ENCODE data around the gene RPL36. TPM values are rescaled to one million over a fixed set of nuclear protein-coding genes. Genes with fewer than 3 reads are reported as not detected.

Gene RPL36
- total and polyA plus RNA-seq, 5 donors from 2014 or later: 984 to 2,703 (median 1,992) TPM

GRCh38 chr19:5717215-5717935 is 27.3 kb downstream of the RPL36 start:
- H3K4me1 Mint-ChIP-seq: peaks cover 4 to 40% (median 29%) of the 10 kb centered on the region in 4 donors
- Histone ChIP-seq H3K36me3 (ENCODE audit: control insufficient read depth, insufficient read depth, low read length) (peaks cover 15% of the 10 kb centered on the region), H3K4me3 (ENCODE audit: low read depth, low read length) (no peak overlapping the region), H3K27me3 (ENCODE audit: control insufficient read depth, insufficient read depth, low read length) (no peaks in the 10 kb centered on the region), H3K27ac (ENCODE audit: insufficient read depth, low read length, poor library complexity, severe bottlenecking) (peak overlapping the region; percentile 29), H3K4me1 (ENCODE audit: control insufficient read depth, insufficient read depth, low read length, poor library complexity, severe bottlenecking) (peaks cover 25% of the 10 kb centered on the region), H3K9me3 (ENCODE audit: control insufficient read depth in 2 of 2, low read length in 2 of 2) (no peaks in the 10 kb centered on the region)
- peaks cover 6% of the 10 kb centered on the region for H3K27me3 Mint-ChIP-seq
- no peaks in the 10 kb centered on the region for H3K9me3 Mint-ChIP-seq
- DNase-seq: no peak
- peak overlapping the region; percentile 79 to 92 (median 86) for H3K4me3 Mint-ChIP-seq
- H3K27ac Mint-ChIP-seq: peak overlapping the region; percentile 77 to 92 (median 89)
- peaks cover 4% of the 10 kb centered on the region for H3K36me3 Mint-ChIP-seq
- no peak for ATAC-seq (ENCODE audit: low read depth in 2 of 2)

- H3K4me3 ChIP-seq (ENCODE audit: low read depth, low read length): no peak overlapping the region
These were observed 28.0 kb downstream of the RPL36 start for GRCh38 chr19:5718037-5718578.

DNA sequence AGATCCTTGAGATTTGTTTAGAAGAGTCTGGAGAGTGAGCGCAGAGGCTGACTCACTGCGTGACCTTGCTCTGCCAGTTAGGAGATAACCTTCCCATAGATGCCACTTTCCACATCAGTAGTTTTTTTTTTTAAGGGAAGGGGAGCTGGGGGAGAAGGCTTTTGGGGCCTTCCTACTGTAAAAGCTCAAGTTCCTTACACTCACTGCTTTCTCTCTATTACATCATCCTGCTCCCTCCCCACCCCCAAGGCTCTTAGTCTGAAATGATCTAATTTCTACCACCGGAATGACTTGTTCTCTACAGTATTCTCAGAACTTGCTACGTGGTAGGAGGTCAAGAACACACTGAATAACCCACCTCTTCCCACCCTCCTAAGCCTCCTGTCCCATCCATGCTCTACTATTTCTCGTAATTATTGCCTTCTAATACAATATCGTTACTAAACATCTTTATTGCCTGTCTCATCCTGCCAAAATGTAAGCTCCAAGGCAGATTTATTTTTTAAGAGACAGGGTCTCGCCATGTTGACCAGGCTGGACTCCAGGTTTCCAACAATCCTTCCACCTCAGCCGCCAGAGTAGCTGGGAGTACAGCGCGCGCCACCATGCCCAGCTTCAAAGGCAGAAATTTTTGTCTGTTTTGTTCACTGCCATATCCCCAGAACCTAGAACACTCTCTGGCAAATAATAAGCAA is 28.6 kb downstream of the RPL36 start:
- Histone ChIP-seq H3K27me3 (ENCODE audit: control insufficient read depth, insufficient read depth, low read length) (no peaks in the 10 kb centered on the region), H3K4me3 (ENCODE audit: low read depth, low read length) (peak overlapping the region; percentile 90), H3K36me3 (ENCODE audit: control insufficient read depth, insufficient read depth, low read length) (peaks cover 4% of the 10 kb centered on the region), H3K9me3 (ENCODE audit: control insufficient read depth in 2 of 2, low read length in 2 of 2) (no peaks in the 10 kb centered on the region), H3K27ac (ENCODE audit: insufficient read depth, low read length, poor library complexity, severe bottlenecking) (peak overlapping the region; percentile 95), H3K4me1 (ENCODE audit: control insufficient read depth, insufficient read depth, low read length, poor library complexity, severe bottlenecking) (peaks cover 25% of the 10 kb centered on the region)
- peak overlapping the region; percentile 81 to 94 (median 92) for H3K27ac Mint-ChIP-seq
- peaks cover 4 to 39% (median 29%) of the 10 kb centered on the region in 4 donors for H3K4me1 Mint-ChIP-seq
- peaks cover 3% of the 10 kb centered on the region for H3K36me3 Mint-ChIP-seq
- DNase-seq (peak in 1 of 3 donors; percentile 62), ATAC-seq (ENCODE audit: low read depth in 2 of 2) (no peak)
- H3K9me3 Mint-ChIP-seq: no peaks in the 10 kb centered on the region
- peak overlapping the region; percentile 90 to 98 (median 93) for H3K4me3 Mint-ChIP-seq
- H3K27me3 Mint-ChIP-seq: peaks cover 7% of the 10 kb centered on the region

More at GRCh38 chr19:5718037-5718578, 28.0 kb downstream of the RPL36 start:
- Histone ChIP-seq H3K9me3 (ENCODE audit: control insufficient read depth in 2 of 2, low read length in 2 of 2) (no peaks in the 10 kb centered on the region), H3K4me1 (ENCODE audit: control insufficient read depth, insufficient read depth, low read length, poor library complexity, severe bottlenecking) (peaks cover 25% of the 10 kb centered on the region), H3K27ac (ENCODE audit: insufficient read depth, low read length, poor library complexity, severe bottlenecking) (peak overlapping the region; percentile 95), H3K36me3 (ENCODE audit: control insufficient read depth, insufficient read depth, low read length) (peaks cover 9% of the 10 kb centered on the region), H3K27me3 (ENCODE audit: control insufficient read depth, insufficient read depth, low read length) (no peaks in the 10 kb centered on the region)
- H3K36me3 Mint-ChIP-seq: peaks cover 3% of the 10 kb centered on the region
- peaks cover 6% of the 10 kb centered on the region for H3K27me3 Mint-ChIP-seq
- H3K4me3 Mint-ChIP-seq: peak overlapping the region; percentile 90 to 98 (median 93)
- H3K9me3 Mint-ChIP-seq: no peaks in the 10 kb centered on the region
- ATAC-seq (ENCODE audit: low read depth in 2 of 2) (no peak), DNase-seq (no peak)
- H3K4me1 Mint-ChIP-seq: peaks cover 4 to 40% (median 29%) of the 10 kb centered on the region in 4 donors
- peak overlapping the region; percentile 81 to 94 (median 92) for H3K27ac Mint-ChIP-seq

DNA sequence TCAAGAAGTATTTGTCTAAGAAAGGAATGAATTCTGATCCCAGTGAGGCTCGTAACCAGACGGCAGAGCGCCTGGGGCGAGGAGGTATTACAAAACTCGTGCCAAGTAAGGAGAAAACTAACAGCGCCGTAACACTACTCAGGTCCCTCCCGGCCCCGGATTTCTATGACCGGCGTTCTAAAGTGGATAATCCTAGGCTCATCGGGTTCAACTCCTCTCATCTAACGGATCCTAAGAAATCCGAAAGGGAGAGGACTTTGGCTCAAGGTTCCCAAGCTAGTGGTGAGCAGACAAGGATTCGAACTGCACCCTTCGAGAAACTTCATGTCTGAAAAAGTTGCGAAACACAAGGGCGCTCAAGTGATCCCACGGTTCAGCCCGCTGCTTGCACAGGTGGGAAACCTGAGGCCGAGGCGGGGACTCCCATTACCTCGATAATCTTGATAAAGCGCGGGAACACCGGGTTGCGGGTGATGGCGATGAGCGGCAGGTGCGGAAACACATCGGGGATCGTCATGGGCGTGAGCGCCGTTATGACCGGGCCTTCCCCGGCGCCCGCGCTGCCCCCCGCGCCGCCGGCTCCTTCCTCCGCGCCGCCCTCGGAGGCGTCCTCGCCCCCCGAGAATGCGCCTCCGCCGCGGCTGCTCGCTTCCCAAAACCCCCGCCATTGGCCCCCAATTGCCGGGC is 29.3 kb downstream of the RPL36 start:
- Histone ChIP-seq H3K4me1 (ENCODE audit: control insufficient read depth, insufficient read depth, low read length, poor library complexity, severe bottlenecking) (peaks cover 25% of the 10 kb centered on the region), H3K36me3 (ENCODE audit: control insufficient read depth, insufficient read depth, low read length) (no peaks in the 10 kb centered on the region), H3K27ac (ENCODE audit: insufficient read depth, low read length, poor library complexity, severe bottlenecking) (peak overlapping the region; percentile 95), H3K9me3 (ENCODE audit: control insufficient read depth in 2 of 2, low read length in 2 of 2) (no peaks in the 10 kb centered on the region), H3K27me3 (ENCODE audit: control insufficient read depth, insufficient read depth, low read length) (no peaks in the 10 kb centered on the region), H3K4me3 (ENCODE audit: low read depth, low read length) (peak overlapping the region; percentile 90)
- peak in 2 of 3 donors; percentile 31 to 36 for DNase-seq
- no peaks in the 10 kb centered on the region for H3K9me3 Mint-ChIP-seq
- H3K36me3 Mint-ChIP-seq: no peaks in the 10 kb centered on the region
- H3K4me1 Mint-ChIP-seq: peaks cover 4 to 39% (median 26%) of the 10 kb centered on the region in 4 donors
- no peak for ATAC-seq (ENCODE audit: low read depth in 2 of 2)
- peak overlapping the region; percentile 90 to 98 (median 94) for H3K4me3 Mint-ChIP-seq
- peaks cover 11% of the 10 kb centered on the region for H3K27me3 Mint-ChIP-seq
- peak overlapping the region; percentile 81 to 96 (median 96) for H3K27ac Mint-ChIP-seq

GRCh38 chr19:5719961-5720790 is 30.1 kb downstream of the RPL36 start, which contains the start of the genes CATSPERD and LONP1:
Gene CATSPERD (plus strand): TSS chr19:5720637. CDS start chr19:5720738, 101 bp downstream.
Gene LONP1 (minus strand): TSS chr19:5720146. CDS start chr19:5720132, 14 bp downstream.
- H3K27ac Mint-ChIP-seq: peak within 1 kb of the TSS; percentile 95 to 96 (median 96)
- Histone ChIP-seq H3K36me3 (ENCODE audit: control insufficient read depth, insufficient read depth, low read length) (no peaks in the 10 kb centered on the region), H3K4me3 (ENCODE audit: low read depth, low read length) (peak within 1 kb of the TSS; percentile 90), H3K27ac (ENCODE audit: insufficient read depth, low read length, poor library complexity, severe bottlenecking) (peak within 1 kb of the TSS; percentile 95), H3K4me1 (ENCODE audit: control insufficient read depth, insufficient read depth, low read length, poor library complexity, severe bottlenecking) (peaks cover 25% of the 10 kb centered on the region), H3K9me3 (ENCODE audit: control insufficient read depth in 2 of 2, low read length in 2 of 2) (no peaks in the 10 kb centered on the region), H3K27me3 (ENCODE audit: control insufficient read depth, insufficient read depth, low read length) (no peaks in the 10 kb centered on the region)
- H3K4me1 Mint-ChIP-seq: peaks cover 4 to 39% (median 26%) of the 10 kb centered on the region in 4 donors
- peaks cover 16% of the 10 kb centered on the region for H3K27me3 Mint-ChIP-seq
- ATAC-seq (ENCODE audit: low read depth in 2 of 2) (peak; percentile 91 to 93), DNase-seq (peak; percentile 97 to 99 (median 99))
- H3K9me3 Mint-ChIP-seq: no peaks in the 10 kb centered on the region
- no peaks in the 10 kb centered on the region for H3K36me3 Mint-ChIP-seq
- peak within 1 kb of the TSS; percentile 90 to 98 (median 94) for H3K4me3 Mint-ChIP-seq

DNA sequence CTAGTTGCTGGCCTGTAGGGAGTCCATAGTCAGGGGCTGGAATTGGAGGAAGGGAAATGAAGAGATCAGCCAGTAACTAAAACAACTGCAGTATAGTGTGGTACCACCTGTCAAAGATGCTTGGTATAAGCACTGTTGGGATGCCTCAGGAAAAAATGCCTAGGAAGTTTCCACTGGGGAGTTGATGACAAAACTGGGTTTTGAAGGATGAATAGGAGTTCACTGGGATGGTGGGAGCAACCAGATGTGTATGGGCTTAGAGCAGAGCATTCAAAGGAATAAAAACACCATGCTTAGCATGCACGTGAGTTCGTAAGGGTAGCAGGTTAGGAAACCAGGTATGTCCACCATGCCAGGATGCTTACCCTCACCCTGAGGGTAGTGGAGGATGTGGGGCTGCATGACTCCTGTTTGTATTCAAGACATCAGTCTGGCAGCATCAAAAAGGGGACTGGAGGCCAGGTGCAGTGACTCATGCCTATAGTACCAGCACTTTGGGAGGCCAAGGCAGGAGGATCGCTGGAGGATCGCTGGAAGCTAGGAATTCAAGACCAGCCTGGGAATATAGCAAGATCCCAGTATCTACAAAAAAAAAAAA is 37.5 kb downstream of the RPL36 start:
- no peaks in the 10 kb centered on the region for H3K9me3 ChIP-seq (ENCODE audit: control insufficient read depth in 2 of 2, low read length in 2 of 2)
- H3K27ac Mint-ChIP-seq: no peak overlapping the region
- DNase-seq (no peak), ATAC-seq (ENCODE audit: low read depth in 2 of 2) (no peak)
- no peaks in the 10 kb centered on the region for H3K36me3 Mint-ChIP-seq
- H3K9me3 Mint-ChIP-seq: peaks cover 0 to 2% (median 0%) of the 10 kb centered on the region in 7 donors
- H3K36me3 ChIP-seq (ENCODE audit: control insufficient read depth, insufficient read depth, low read length): no peaks in the 10 kb centered on the region
- H3K27me3 Mint-ChIP-seq: peaks cover 14% of the 10 kb centered on the region
- H3K27me3 ChIP-seq (ENCODE audit: control insufficient read depth, insufficient read depth, low read length): no peaks in the 10 kb centered on the region
- no peaks in the 10 kb centered on the region for H3K4me1 Mint-ChIP-seq
- no peaks in the 10 kb centered on the region for H3K4me1 ChIP-seq (ENCODE audit: control insufficient read depth, insufficient read depth, low read length, poor library complexity, severe bottlenecking)
- H3K4me3 ChIP-seq (ENCODE audit: low read depth, low read length): no peak overlapping the region
- H3K27ac ChIP-seq (ENCODE audit: insufficient read depth, low read length, poor library complexity, severe bottlenecking): no peak overlapping the region
- H3K4me3 Mint-ChIP-seq: no peak overlapping the region
